ENCODE data around the gene SBNO1.

The SBNO1 gene

GRCh38 chr12:123268850-123269249 is 95.8 kb downstream of the SBNO1 start:
- TF ChIP-seq CTCF (IDR thresholded peaks at IDR 0.05; ENCODE audit: low read depth, low read length) (no peak), MAX (IDR thresholded peaks at IDR 0.05; ENCODE audit: low read depth, low read length) (no peak), POLR2A (IDR thresholded peaks at IDR 0.05; ENCODE audit: extremely low read depth, insufficient read length) (no peak)
- DNase-seq (ENCODE audit: low read depth), result no peak
- no peak overlapping the region for H3K4me3 ChIP-seq (ENCODE audit: low read depth, low read length)

DNA sequence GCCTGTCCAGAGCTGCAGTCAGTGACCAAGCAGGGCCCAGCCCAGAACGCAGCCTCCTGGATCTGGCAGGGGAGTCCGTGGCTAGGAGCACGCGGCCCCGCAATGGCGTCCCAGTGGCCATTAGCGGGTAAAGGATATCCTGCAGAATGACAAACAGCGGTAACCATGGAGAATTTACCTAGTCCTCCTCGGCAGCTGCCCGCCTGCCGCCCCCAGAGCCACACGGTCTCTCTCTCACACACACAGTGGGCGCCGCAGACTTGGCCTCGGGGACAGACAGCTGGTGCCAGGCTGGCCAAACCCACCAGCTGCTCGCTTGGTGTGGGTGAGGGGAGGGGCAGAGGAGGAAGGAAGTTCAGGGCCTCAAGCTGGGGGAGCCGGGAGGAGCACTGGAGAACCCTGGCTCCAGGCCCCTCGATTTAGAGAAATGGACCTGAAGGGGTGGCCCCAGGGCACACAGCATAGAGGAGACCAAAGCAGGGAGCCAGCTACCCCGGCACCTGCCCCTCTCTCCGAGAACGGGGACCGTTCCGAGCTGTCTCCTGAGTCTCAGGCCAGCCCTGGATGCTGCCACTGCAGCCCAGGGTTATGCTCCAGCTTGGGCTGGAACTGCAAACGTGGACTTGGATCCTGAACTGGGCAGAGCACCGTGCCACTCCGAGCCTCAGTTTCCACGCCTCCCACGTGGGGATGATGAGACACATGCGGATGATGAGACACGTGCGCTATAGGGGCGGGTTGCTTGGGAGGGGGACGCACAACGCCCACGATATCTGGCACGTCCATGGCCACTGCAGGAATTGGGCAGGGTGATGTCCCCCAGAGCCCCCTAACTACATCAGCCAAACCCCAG is 96.4 kb downstream of the SBNO1 start:
- DNase-seq (ENCODE audit: low read depth), result peak; percentile 56
- TF ChIP-seq CTCF (IDR thresholded peaks at IDR 0.05; ENCODE audit: low read depth, low read length) (no peak), POLR2A (IDR thresholded peaks at IDR 0.05; ENCODE audit: extremely low read depth, insufficient read length) (no peak), MYC (IDR thresholded peaks at IDR 0.05; ENCODE audit: low read depth, low read length) (no peak), MAX (IDR thresholded peaks at IDR 0.05; ENCODE audit: low read depth, low read length) (no peak)
- H3K4me3 ChIP-seq (ENCODE audit: low read depth, low read length), result no peak overlapping the region

- H3K4me3 ChIP-seq (ENCODE audit: low read depth, low read length), result no peak overlapping the region
- DNase-seq (ENCODE audit: low read depth), result no peak
- TF ChIP-seq MAX (IDR thresholded peaks at IDR 0.05; ENCODE audit: low read depth, low read length) (no peak), CTCF (IDR thresholded peaks at IDR 0.05; ENCODE audit: low read depth, low read length) (no peak), MYC (IDR thresholded peaks at IDR 0.05; ENCODE audit: low read depth, low read length) (no peak), POLR2A (IDR thresholded peaks at IDR 0.05; ENCODE audit: extremely low read depth, insufficient read length) (no peak)
Measured at GRCh38 chr12:123267335-123267920, 97.2 kb downstream of the SBNO1 start.

- TF ChIP-seq POLR2A (IDR thresholded peaks at IDR 0.05; ENCODE audit: extremely low read depth, insufficient read length) (no peak), MYC (IDR thresholded peaks at IDR 0.05; ENCODE audit: low read depth, low read length) (no peak), CTCF (IDR thresholded peaks at IDR 0.05; ENCODE audit: low read depth, low read length) (no peak), MAX (IDR thresholded peaks at IDR 0.05; ENCODE audit: low read depth, low read length) (no peak)
- H3K4me3 ChIP-seq (ENCODE audit: low read depth, low read length), result no peak overlapping the region
- no peak for DNase-seq (ENCODE audit: low read depth)
Measured at GRCh38 chr12:123266679-123267277, 97.9 kb downstream of the SBNO1 start.

DNA sequence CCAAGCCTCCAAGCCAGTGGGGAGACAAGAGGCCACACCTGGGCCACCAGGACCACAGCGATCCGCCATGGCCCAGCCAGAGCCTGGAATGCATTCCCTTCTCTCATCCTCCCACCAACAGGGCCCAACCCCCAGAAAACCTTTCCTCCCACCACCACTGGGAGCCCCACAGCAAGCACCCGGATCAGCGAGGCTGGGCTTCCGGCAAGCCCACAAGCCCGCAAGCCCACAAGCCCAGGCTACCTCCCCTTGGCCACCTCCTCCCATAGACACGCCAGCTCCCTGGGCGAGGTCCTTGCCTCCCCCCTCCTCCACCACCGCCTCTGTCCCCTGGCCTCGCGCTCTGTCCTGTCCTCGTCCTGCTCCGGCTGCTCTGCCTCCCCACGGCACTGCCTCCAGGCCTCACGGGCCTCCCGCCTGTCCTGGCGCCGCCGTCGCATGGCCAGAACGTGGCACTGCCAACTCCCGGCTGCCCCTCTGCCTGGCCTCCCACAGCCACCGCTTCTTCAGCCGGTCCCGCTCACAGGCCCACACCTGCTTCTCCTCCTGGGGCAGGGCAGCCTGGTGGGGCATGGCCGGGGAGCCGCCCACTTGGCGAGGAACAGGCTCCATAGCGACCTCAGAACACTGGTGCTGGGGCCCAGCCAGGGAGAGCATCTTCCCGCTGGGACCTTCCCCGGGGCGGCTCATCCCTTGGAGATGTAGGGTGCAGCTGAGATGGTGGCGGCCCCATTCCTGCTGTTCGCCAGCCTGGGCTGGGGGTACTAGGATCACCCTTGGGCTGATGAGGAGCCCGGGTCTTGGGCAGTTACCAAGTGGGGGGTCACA is 98.6 kb downstream of the SBNO1 start:
- no peak for DNase-seq (ENCODE audit: low read depth)
- no peak overlapping the region for H3K4me3 ChIP-seq (ENCODE audit: low read depth, low read length)
- TF ChIP-seq MYC (IDR thresholded peaks at IDR 0.05; ENCODE audit: low read depth, low read length) (no peak), POLR2A (IDR thresholded peaks at IDR 0.05; ENCODE audit: extremely low read depth, insufficient read length) (no peak)
